Skin epidermis (tissue), 12 donors: ENCODE measurements around the gene KLHL28.

Experiments used
- H3K27ac ChIP-seq, 21 experiments: fragments of 200-600 bp; sonication (generic) in 11 of 21; one replicate each; pipeline ENCODE4 v1.5.0; 2020; ENCODE audit warnings: mild to moderate bottlenecking in 3 of 21, inconsistent platforms in 2 of 21, moderate library complexity in 2 of 21
- H3K4me3 ChIP-seq, 7 experiments: fragments of 200-600 bp; sonication (generic) in 2 of 7; one replicate each; pipeline ENCODE4 v1.5.0; 2020; ENCODE audit warnings: inconsistent platforms in 2 of 7, mild to moderate bottlenecking in 2 of 7, moderate library complexity in 1 of 7

KLHL28 gene

DNA sequence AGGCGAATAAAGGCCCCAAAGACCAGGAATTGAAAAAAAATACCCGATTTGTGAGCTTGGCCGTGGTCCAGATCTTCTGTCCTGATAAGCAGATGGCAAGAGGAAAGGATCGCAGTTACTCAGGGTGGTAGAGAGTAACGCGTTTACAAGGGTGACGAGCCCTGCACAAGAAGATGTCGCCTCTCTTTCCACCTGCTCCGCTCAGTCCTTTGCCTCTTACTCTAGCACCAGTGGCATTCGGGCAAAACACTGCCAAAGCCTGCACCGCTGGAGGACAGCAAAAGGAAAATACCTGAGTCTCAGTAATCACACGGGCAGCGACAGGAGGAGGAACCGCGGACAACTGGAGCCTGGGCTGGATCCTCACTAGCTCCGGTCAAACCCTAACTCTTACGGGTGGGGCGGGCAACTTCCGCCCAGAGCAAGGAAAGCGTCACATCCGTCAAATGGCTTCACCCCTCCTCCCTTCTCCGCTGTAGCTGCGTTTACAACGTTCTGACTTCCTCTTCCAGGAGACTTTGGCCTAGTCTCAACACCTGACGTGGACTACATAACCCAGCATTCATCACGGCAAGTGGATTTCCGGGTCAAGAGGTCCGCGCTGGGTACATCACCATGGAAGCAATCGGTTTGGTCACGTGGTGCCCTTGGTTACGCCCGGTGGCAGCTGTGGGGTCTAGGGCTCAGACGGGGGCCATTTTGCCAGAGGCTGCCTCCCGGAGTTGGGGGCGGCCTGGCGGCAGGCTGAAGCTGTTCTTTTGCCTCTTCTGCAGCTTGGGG lies at the start of gene KLHL28, which contains the start of gene TOGARAM1:
TSS of gene KLHL28 (minus strand) at position 394 of the 780 bp plus-strand sequence. CDS start 16,019 bp downstream, outside the sequence.
TSS of gene TOGARAM1 (plus strand) at position 637 of the 780 bp plus-strand sequence. CDS start 232 bp downstream, outside the sequence.
- Histone ChIP-seq H3K4me3 (peak within 1 kb of the TSS; percentile 59 to 96 (median 89)), H3K27ac (peak within 1 kb of the TSS; percentile 45 to 94 (median 86))

DNA sequence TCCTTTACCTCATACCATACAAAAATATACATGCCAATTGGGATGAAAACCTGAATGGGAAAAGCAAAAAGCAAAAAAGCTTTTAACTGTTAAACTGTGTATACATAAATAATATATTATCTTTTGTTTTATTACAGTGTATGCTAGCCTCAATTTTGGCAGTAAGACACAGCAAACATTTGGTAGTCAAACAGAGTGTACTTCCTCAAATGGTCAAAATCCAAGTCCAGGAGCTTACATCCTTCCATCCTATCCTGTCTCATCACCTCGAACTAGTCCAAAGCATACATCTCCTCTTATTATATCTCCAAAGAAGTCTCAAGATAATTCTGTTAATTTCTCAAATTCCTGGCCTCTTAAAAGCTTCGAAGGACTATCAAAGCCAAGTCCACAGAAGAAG lies 42.2 kb upstream of the KLHL28 start:
- Histone ChIP-seq H3K4me3 (no peak overlapping the region), H3K27ac (no peak overlapping the region)

- no peak overlapping the region for H3K4me3 ChIP-seq
- H3K27ac ChIP-seq, result no peak overlapping the region
Measured at GRCh38 chr14:44995770-44996294, 34.1 kb upstream of the KLHL28 start.

- no peak overlapping the region for H3K4me3 ChIP-seq
- H3K27ac ChIP-seq, result no peak overlapping the region
Measured at GRCh38 chr14:44995196-44995595, 33.4 kb upstream of the KLHL28 start.

DNA sequence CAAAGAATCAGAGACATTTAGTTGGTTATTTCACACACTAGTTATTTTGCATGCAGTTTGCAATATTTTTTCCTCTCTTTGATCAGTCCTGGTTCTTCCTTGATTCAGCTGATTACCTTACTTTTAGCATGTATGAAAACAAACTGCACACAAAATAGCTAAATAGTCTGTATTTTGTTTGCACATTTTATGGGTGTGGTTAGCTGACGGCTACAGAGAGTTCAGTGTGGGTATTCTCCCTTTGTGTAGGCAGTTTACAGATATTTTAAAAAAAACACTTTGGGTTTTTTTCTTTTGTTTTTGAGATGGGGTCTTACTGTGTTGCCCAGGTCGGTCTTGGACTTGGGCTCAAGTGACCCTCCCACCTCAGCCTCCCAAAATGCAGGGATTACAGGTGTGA lies 28.8 kb upstream of the KLHL28 start:
- no peak overlapping the region for H3K27ac ChIP-seq
- no peak overlapping the region for H3K4me3 ChIP-seq

DNA sequence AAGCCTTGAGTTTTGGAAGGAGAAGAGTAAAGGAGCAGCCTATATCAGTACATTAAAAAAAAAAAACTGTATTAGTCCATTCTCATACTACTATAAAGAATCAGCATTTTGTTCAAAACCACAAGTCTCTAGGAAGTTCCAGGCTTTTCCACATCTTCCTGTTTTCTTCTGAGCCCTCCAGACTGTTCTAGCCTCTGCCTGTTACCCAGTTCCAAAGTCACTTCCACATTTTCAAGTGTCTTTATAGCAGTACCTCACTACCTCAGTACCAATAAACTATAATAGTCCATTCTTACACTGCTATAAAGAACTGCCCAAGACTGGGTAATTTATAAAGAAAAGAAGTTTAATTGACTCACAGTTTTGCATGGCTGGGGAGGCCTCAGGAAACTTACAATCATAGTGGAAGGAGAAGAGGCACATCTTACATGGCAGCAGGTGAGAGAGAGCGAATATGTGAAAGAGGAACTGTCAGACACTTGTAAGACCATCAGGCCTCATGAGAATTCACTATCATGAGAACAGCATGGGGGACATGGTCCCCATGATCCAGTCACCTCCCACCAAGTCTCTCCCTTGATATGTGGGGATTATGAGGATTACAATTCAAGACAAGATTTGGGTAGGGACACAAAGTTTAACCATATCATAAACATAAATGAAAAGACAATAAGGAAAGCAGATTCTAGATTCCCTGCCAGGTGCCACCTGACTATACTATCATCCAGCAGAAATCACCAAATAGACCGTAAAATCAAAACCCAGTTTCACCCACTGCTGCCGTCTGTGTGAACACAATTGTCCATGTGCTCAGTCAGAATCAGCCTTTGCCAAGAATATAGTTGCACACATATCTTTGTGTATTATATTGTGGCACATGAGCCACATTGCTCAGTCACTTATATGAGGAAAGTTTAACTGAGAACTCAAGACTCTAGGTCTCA lies 28.0 kb upstream of the KLHL28 start:
- H3K27ac ChIP-seq, result no peak overlapping the region
- H3K4me3 ChIP-seq, result no peak overlapping the region

- Histone ChIP-seq H3K4me3 (no peak overlapping the region), H3K27ac (no peak overlapping the region)
Measured at GRCh38 chr14:44988694-44989093, 26.9 kb upstream of the KLHL28 start.

- no peak overlapping the region for H3K27ac ChIP-seq
- H3K4me3 ChIP-seq, result no peak overlapping the region
Measured at GRCh38 chr14:44982594-44982993, 20.8 kb upstream of the KLHL28 start.

DNA sequence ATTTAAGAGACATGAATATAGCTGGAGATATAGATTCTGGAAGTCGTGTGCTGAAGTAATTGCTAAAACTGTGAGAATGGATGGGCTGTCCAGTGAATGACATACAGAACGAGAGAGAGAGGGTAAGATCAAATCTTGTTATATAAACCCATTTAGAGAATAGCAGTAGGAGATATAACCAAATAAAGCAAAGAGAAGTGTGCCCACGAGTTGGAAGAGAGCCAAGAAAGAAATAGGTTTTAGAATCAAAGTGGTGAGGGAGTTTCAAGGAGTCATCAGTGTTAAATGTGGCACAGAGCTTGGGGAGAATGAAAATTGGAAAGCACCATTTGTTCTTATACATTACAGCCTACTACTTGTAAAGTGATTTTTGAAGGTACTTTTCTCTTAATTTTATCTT lies 19.5 kb upstream of the KLHL28 start:
- H3K27ac ChIP-seq, result no peak overlapping the region

DNA sequence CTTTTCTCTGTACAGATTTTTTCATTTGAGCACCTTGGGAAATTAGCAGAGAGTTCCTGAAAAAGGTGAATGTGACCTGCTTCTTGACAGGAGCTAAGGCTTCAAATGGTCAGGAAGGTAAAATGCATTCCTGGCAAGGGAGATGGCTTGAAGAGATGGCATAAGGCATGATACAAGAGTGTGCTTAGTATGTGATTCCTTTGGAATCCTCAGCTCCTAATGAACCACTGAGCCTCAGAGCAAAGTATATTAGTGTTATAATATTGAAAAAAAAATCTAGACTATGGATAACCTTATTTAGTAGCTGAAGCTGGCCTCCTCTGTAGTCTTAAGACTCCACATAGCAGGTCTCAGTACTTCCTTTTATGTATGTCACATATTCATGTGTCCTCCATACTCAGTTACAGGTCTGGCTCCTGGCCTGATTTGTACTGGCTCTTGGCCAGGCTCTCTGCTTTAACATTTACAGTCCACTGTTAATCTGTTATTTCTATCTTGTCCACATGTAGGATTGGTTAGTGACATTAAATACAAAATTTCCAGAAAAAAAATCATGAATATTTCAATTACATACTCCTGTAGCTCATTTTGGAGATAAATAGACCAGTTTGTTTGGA lies 18.1 kb upstream of the KLHL28 start:
- no peak overlapping the region for H3K27ac ChIP-seq

More for the DNA sequence above, 19.5 kb upstream of the KLHL28 start:
- H3K4me3 ChIP-seq, result no peak overlapping the region

GRCh38 chr14:44979273-44979672 lies 17.5 kb upstream of the KLHL28 start:
- H3K4me3 ChIP-seq, result no peak overlapping the region
- H3K27ac ChIP-seq, result no peak overlapping the region

More for the DNA sequence above, 18.1 kb upstream of the KLHL28 start:
- no peak overlapping the region for H3K4me3 ChIP-seq

GRCh38 chr14:44971459-44971858 lies 9.7 kb upstream of the KLHL28 start:
- Histone ChIP-seq H3K27ac (no peak overlapping the region), H3K4me3 (no peak overlapping the region)

GRCh38 chr14:44970907-44971306 lies 9.2 kb upstream of the KLHL28 start:
- Histone ChIP-seq H3K4me3 (no peak overlapping the region), H3K27ac (no peak overlapping the region)

DNA sequence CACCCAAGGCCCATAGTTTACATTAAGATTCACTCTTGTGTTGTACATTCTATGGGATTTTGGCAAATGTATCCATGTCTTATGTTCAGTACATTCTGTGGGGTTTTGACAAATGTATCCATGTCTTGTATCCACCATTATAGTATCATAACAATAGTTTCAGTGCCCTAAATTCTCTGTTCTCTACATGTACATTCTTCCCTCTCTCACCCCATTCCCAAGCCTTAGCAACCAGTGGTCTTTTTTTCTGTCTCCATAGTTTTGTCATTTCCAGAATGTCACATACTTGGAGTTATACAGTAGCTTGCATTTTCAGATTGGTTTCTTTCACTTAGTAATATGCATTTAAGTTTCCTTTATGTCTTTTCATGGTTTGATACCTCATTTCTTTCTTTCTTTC lies 7.0 kb upstream of the KLHL28 start:
- H3K4me3 ChIP-seq, result no peak overlapping the region
- H3K27ac ChIP-seq, result no peak overlapping the region

GRCh38 chr14:44966601-44967336 lies 5.0 kb upstream of the KLHL28 start:
- peak overlapping the region in 1 of 7 experiments; percentile 8 for H3K4me3 ChIP-seq

GRCh38 chr14:44963775-44964380 lies 2.1 kb upstream of the KLHL28 start:
- peak overlapping the region; percentile 59 to 96 (median 89) for H3K4me3 ChIP-seq
- peak overlapping the region in 1 of 21 experiments; percentile 80 for H3K27ac ChIP-seq

More at GRCh38 chr14:44966601-44967336, 5.0 kb upstream of the KLHL28 start:
- H3K27ac ChIP-seq, result no peak overlapping the region

GRCh38 chr14:44963044-44963528 lies 1.3 kb upstream of the KLHL28 start:
- Histone ChIP-seq H3K27ac (peak overlapping the region in 18 of 21 experiments; percentile 67 to 91 (median 86)), H3K4me3 (peak overlapping the region; percentile 59 to 96 (median 89))

DNA sequence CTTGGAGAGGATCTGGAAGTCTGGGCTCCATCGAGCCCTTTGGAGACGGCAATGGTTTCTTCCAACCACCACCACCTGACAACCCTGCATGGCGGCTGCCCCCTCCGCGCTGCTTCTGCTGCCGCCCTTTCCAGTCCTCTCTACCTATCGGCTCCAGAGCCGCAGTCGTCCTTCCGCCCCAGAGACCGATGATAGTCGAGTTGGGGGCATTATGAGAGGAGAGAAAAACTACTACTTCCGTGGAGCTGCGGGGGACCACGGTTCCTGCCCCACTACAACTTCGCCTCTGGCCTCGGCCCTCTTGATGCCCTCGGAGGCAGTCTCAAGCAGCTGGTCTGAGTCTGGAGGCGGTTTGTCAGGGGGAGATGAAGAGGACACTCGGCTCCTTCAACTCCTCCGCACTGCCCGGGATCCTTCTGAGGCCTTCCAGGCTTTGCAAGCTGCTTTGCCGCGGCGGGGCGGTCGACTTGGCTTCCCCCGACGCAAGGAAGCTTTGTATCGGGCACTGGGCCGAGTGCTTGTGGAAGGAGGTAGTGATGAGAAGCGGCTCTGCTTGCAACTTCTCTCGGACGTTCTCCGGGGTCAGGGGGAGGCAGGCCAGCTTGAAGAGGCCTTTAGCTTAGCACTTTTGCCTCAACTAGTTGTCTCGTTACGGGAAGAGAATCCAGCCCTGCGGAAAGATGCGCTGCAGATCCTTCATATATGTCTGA lies 742 bp upstream of the KLHL28 start:
- peak overlapping the region; percentile 40 to 91 (median 84) for H3K27ac ChIP-seq

More for the DNA sequence above, 742 bp upstream of the KLHL28 start:
- peak overlapping the region; percentile 59 to 96 (median 89) for H3K4me3 ChIP-seq
